Measurements from ENCODE around the gene PHYKPL.

GRCh38 chr5:178223196-178223773 lies 9.3 kb downstream of the PHYKPL start:
- TF ChIP-seq MXI1 (conservative IDR thresholded peaks at IDR 0.05; ENCODE audit: poor library complexity, severe bottlenecking): no peak
- TF ChIP-seq CTCF (IDR thresholded peaks at IDR 0.05; ENCODE audit: poor library complexity, severe bottlenecking): no peak
- TF ChIP-seq EP300 (conservative IDR thresholded peaks at IDR 0.05; ENCODE audit: poor library complexity, severe bottlenecking): no peak

Measured in neural cell (in vitro differentiated cells).